ENCODE measurements around the gene RAPGEF1. TPM values are rescaled to one million over a fixed set of nuclear protein-coding genes. Genes with fewer than 3 reads are reported as not detected.
A peak's percentile ranks its signal among the peaks of the same experiment; 100 is the strongest.

RAPGEF1 gene
- total and polyA plus RNA-seq, 2 donors (not counting 3 experiments of a cell fraction or from before 2014, with no cell fraction given), result 50.0 to 124 TPM

- Histone ChIP-seq H2AFZ (ENCODE audit: low read depth, low read length) (peak overlapping the region; percentile 41), H4K20me1 (replicated peaks; ENCODE audit: control insufficient read depth, extremely low read depth, insufficient read depth, low read length) (no peaks in the 10 kb centered on the region), H3K27ac (ENCODE audit: insufficient read depth, low read depth, low read length) (no peak overlapping the region), H3K27me3 (ENCODE audit: control insufficient read depth in 2 of 2, insufficient read depth in 2 of 2, low read length in 2 of 2) (peaks cover 33 to 34% of the 10 kb centered on the region in 2 experiments), H3K9ac (replicated peaks; ENCODE audit: extremely low read depth, insufficient read depth, low read length) (peak overlapping the region; percentile 3), H3K4me2 (ENCODE audit: insufficient read depth, low read length) (peak overlapping the region; percentile 70), H3K4me1 (ENCODE audit: control insufficient read depth, extremely low read depth, insufficient read depth, low read length) (peaks cover 3% of the 10 kb centered on the region), H3K36me3 (ENCODE audit: control insufficient read depth in 2 of 2, extremely low read depth in 1 of 2, insufficient read depth in 2 of 2, low read length in 2 of 2) (no peaks in the 10 kb centered on the region), H3K79me2 (ENCODE audit: control insufficient read depth, insufficient read depth, low read length) (no peaks in the 10 kb centered on the region), H3K9me3 (replicated peaks; ENCODE audit: control insufficient read depth, insufficient read depth, low read length) (no peaks in the 10 kb centered on the region), H3K9me1 (replicated peaks; ENCODE audit: control insufficient read depth, extremely low read depth, insufficient read depth, low read length) (no peaks in the 10 kb centered on the region), H3K4me3 (replicated peaks in 1 of 3; ENCODE audit: insufficient read depth in 1 of 3, low read depth in 1 of 3, low read length in 3 of 3) (peak overlapping the region in 2 of 3 experiments; percentile 10 to 48)
- DNase-seq (ENCODE audit: low read depth, low spot score) (peak; percentile 15), FAIRE-seq (peak; percentile 70)
- CTCF ChIA-PET, result interaction anchor here (1.0 kb wide), 1 partner anchor 11 kb away, joined by 4 read pairs; no protein-coding TSS in a partner anchor
- dilution Hi-C loops (cut with MboI; ENCODE audit: extremely low pct_ligation_motif_present, low sequenced_read_pairs) (no loop called here), intact Hi-C loops (cut with micrococcal nuclease) (no loop called here)
- TF ChIP-seq, protein P1, sequence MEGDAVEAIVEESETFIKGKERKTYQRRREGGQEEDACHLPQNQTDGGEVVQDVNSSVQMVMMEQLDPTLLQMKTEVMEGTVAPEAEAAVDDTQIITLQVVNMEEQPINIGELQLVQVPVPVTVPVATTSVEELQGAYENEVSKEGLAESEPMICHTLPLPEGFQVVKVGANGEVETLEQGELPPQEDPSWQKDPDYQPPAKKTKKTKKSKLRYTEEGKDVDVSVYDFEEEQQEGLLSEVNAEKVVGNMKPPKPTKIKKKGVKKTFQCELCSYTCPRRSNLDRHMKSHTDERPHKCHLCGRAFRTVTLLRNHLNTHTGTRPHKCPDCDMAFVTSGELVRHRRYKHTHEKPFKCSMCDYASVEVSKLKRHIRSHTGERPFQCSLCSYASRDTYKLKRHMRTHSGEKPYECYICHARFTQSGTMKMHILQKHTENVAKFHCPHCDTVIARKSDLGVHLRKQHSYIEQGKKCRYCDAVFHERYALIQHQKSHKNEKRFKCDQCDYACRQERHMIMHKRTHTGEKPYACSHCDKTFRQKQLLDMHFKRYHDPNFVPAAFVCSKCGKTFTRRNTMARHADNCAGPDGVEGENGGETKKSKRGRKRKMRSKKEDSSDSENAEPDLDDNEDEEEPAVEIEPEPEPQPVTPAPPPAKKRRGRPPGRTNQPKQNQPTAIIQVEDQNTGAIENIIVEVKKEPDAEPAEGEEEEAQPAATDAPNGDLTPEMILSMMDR (IDR thresholded peaks at IDR 0.05; ENCODE audit: extremely low read depth in 1 of 2, insufficient read depth in 1 of 2, low read depth in 1 of 2, low read length in 2 of 2), result no peak
- TF ChIP-seq GATA2 (IDR thresholded peaks at IDR 0.05; ENCODE audit: insufficient read depth, insufficient read length, low read depth, low read length) (peak; percentile 28), EZH2 (IDR thresholded peaks at IDR 0.05; ENCODE audit: borderline replicate concordance, low read depth, low read length, severe bottlenecking) (peak; percentile 57)
- POLR2A ChIA-PET, result no interaction called here
- no TSS peak for BruUV-seq (replicated peaks)
These were observed 193.4 kb downstream of the RAPGEF1 start for GRCh38 chr9:131546336-131547084.
